NCI-H82 treated with DMSO at 0.1 percent for 48 hours (cell line): ENCODE measurements around the gene RRAGC.

Experiments
- DNase-seq: peaks from one replicate; lab custom pipeline; 2025; ENCODE audit not compliant: unreplicated experiment; lab: John Stamatoyannopoulos, UW

The RRAGC gene

DNA sequence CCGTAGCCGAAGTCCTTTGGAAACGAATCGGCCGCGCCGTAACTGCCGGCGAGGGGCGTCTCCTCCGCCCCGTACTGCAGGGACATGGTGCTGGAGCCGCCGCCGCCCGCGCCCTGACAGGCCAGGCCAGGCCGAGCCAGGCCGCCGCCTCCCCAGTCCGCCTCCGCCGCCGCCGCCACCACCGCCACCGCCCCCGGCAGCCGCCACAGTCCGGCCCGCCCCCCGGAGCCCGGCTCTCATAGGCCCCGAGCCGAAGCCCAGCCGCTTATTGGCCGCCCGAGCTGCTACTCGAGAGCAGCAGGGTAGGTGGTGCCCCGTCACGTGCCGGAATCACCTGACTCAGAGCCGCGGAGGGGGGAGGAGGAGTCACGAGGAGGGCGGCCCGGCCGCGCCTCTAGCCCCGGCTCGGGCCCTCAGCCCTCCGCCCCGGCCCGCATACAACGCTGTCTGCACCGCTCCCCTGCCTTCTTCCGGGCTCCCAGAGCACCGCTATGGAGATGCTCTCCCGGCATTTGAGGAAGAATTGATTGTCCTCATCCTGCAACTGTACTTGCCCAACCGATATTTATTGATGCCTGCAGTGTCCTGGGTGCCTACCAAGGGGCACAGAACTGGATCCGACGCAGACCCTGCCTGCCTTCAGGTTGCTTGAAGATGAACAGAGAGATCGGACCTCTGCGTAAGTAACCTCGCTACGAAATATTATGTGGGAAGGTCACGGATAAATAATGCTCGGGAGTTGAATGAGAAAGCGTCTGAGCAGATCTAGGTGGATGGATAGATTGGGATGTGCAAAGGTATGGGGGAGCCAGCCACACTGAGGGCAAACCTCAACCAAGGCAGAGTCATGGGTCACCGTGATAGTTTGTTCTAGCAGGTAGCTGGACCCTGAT lies at the start of gene RRAGC:
TSS of gene RRAGC (minus strand) at position 212 of the 893 bp plus-strand sequence. CDS start at position 86, 126 bp downstream.
- DNase-seq, result peak; percentile 91

GRCh38 chr1:38908821-38909220 lies 49.2 kb upstream of the RRAGC start:
- peak; percentile 43 for DNase-seq

- no peak for DNase-seq
Observed at GRCh38 chr1:38905985-38906384, 46.4 kb upstream of the RRAGC start.

GRCh38 chr1:38899560-38899959 lies 40.0 kb upstream of the RRAGC start:
- no peak for DNase-seq

DNA sequence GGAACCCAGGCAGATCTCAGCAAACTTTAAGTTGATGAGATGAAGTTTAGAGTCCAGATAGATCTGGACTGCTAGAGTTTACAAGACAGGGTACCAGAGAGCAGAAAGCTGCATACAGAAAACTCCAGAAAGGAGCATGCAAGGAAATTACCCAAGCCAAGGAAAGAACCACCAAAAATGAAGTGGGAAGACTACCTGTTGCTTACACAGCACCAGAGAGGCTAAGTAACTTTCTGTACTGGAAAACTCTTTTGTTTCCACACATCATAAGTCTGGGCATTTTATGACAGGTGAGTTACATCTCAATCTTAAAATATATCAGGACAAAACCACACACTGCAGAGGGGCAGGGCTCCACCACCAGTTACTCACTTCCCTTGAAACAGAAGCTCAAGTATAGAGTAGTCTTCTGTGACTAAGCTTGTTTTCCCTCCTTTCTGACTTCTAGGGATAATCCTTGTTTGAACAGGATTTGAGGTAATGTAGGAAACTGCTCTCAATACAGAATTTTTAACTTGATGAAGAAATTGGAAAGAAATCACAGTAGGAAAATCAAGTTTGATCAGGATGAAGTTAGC lies 39.2 kb upstream of the RRAGC start:
- DNase-seq, result no peak

GRCh38 chr1:38896169-38896568 lies 36.6 kb upstream of the RRAGC start:
- DNase-seq, result no peak

DNA sequence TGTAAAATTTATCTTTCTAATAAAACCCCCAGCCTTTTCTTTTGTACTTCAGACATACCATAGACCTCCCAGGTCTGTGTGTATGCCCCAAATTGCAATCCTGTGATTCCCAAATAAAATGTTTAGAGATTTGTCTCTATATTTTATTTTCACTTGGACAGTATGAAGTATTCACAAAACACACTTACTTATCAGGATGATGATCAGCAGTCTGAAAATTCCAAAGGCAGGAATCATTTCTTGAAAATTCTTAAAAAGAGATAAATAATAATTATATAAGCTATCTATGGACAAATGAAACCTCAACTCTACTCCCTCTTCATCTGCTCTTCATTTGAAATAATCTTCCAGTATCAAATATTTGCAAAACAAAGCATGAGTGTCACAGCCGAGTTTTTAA lies 33.4 kb upstream of the RRAGC start:
- DNase-seq, result no peak

GRCh38 chr1:38891753-38892152 lies 32.2 kb upstream of the RRAGC start:
- no peak for DNase-seq

GRCh38 chr1:38889589-38889988 lies 30.0 kb upstream of the RRAGC start:
- DNase-seq, result no peak

- no peak for DNase-seq
Observed at GRCh38 chr1:38888423-38889333, 29.1 kb upstream of the RRAGC start.

- no peak for DNase-seq
Observed at GRCh38 chr1:38885092-38885491, 25.5 kb upstream of the RRAGC start.

GRCh38 chr1:38881487-38881886 lies 21.9 kb upstream of the RRAGC start, which contains the start of gene GJA9:
Gene GJA9 (minus strand): TSS chr1:38881587. CDS start chr1:38876098, 5,489 bp downstream.
- DNase-seq, result no peak

DNA sequence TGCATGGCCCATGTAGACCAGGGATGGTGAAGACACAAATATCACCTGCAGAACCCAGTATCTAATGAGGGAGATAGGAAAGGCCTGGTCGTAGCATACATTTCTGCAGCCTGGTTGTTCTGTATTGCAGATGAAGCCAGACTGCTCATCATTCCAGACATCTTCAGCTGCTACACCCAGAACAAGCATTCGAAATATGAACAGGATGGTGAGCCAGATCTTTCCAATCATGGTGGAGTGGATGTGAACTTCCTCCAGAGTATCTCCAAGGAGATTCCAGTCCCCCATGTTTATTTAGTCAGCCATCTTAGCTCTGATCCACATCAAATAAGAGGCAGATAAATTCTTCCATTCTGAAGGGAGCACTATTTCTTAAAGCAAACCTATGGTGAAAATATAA lies 16.2 kb upstream of the RRAGC start:
- DNase-seq, result no peak

DNA sequence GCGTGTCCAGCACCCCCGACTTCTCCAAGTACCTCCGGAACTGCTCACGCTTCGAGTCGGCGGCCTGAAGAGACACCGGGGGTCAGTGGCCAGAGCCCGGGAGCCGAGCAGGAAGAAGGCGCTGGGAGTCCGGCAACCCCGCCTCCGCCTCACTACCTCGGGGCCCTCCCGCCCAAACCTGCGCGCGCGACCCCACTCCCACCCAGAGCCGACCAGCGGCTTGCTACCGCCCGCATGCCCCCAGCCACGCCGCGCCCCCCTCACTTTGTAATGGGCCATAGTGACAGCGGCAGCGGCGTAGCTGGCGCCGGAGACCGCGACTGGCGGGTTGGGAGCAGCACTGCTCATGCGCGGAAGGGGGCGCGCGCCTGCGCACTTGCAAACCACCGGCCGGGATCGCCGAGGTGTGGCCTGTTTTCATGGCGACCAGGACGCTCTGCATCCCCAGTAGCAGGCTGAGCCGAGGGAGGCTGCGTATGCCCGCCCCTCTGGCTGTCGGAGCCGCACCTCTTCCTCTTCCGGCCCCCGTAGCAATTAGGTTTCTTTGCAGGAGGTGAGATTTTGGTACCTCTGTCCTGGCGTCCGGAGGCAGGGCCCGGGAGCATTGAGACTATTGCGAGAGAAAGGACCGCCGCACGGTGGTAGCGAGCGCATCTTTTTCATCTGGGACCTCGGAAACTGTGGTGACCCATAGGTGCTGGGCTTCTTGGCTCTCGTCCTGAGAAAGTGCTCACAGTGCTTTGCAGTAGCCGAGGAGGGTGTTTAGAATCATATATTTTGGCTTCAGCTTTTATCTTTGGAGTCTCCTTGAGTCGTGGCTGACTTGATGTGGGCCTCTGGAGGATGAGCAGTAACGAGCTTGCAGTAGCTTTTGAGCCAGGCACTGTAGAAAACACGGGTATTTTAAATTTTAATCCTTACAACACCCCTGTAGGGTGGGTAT lies 13.7 kb upstream of the RRAGC start, which contains the start of gene MYCBP:
TSS of gene MYCBP (minus strand) at position 322 of the 943 bp plus-strand sequence. CDS start at position 279, 43 bp downstream.
- DNase-seq, result peak; percentile 87

- no peak for DNase-seq
Observed at GRCh38 chr1:38872401-38873026, 12.9 kb upstream of the RRAGC start.

DNA sequence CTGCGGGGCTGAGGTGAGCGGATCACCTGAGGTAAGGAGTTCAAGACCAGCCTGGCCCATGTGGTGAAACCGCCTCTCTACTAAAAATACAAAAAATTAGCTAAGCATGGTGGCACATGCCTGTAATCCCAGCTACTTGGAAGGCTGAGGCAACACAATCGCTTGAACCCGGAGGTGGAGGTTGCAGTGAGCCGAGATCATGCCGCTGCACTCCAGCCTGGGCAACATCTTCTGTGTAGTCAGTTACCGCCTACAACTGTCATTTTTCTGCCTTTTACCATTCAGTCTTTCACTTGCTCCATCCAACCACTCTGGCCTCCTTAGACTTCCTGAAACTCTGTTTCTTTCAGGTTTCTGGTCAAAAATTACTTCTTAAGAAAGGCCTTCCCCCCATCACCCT lies 11.4 kb upstream of the RRAGC start:
- no peak for DNase-seq

- DNase-seq, result no peak
Observed at GRCh38 chr1:38867208-38867607, 7.6 kb upstream of the RRAGC start.

GRCh38 chr1:38865112-38865715 lies 5.6 kb upstream of the RRAGC start:
- no peak for DNase-seq

DNA sequence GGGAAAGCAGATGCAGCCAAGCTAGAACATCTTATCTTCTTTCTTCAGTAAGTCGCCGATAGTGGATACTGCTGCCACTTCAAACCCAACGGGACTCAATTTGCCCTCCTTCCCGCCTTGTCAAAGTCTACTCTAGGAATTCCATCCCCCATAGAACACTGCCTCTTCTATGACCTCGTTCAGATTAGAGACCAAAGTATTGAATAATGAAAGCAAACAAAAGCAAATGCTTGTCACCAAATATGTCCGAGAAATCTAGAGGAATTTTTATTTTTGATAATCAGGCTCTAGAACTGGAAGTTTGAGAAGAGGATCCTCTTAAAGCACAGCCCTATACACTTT lies 853 bp upstream of the RRAGC start:
- DNase-seq, result no peak
